Measurements from ENCODE around the gene TMEM63B. TPM values are rescaled to one million over a fixed set of nuclear protein-coding genes. Genes with fewer than 3 reads are reported as not detected.
"Not testable (repeated sequence)": the region's sequence is repeated elsewhere in the genome, so short reads cannot be mapped to it uniquely, and the experiment has no call there.

The TMEM63B gene
- total RNA-seq, 5 donors from 2014 or later (not counting 1 experiment from before 2014, with no cell fraction given), result 16.6 to 21.1 (median 19.3) TPM

DNA sequence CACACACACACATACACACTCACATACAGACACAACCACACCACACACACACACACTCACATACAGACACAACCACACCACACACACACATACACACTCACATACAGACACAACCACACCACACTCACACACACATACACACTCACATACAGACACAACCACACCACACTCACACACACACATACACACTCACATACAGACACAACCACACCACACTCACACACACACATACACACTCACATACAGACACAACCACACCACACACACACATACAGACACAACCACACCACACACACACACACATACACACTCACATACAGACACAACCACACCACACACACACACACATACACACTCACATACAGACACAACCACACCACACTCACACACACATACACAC, 54.4 kb downstream of the TMEM63B start:
- H3K27ac ChIP-seq (ENCODE audit: low read length); H3K36me3 Mint-ChIP-seq; CTCF ChIA-PET; ATAC-seq (replicated peaks in 1 of 4); H3K9me3 ChIP-seq; H3K4me3 Mint-ChIP-seq; H3K9me3 Mint-ChIP-seq; POLR2A ChIA-PET; H3K4me3 ChIP-seq (ENCODE audit: control insufficient read depth in 1 of 2, extremely low read depth in 1 of 2, low read length in 1 of 2); H3K27ac Mint-ChIP-seq; DNase-seq; H3K36me3 ChIP-seq (ENCODE audit: control insufficient read depth in 2 of 2, extremely low read depth in 1 of 2, insufficient read depth in 1 of 2, low read length in 1 of 2); H3K27me3 Mint-ChIP-seq: not testable (repeated sequence)
- Histone ChIP-seq H3K27me3 (replicated peaks in 1 of 2; ENCODE audit: control insufficient read depth in 2 of 2, extremely low read depth in 1 of 2, insufficient read depth in 2 of 2, low read length in 1 of 2) (peaks cover 0 to 19% of the 10 kb centered on the region in 2 experiments), H3K4me1 (ENCODE audit: control insufficient read depth in 1 of 2, extremely low read depth in 1 of 2, insufficient read depth in 2 of 2, low read length in 2 of 2) (peaks cover 5 to 14% of the 10 kb centered on the region in 2 experiments)
- H3K4me1 Mint-ChIP-seq, result peaks cover 12 to 23% (median 16%) of the 10 kb centered on the region in 3 donors

DNA sequence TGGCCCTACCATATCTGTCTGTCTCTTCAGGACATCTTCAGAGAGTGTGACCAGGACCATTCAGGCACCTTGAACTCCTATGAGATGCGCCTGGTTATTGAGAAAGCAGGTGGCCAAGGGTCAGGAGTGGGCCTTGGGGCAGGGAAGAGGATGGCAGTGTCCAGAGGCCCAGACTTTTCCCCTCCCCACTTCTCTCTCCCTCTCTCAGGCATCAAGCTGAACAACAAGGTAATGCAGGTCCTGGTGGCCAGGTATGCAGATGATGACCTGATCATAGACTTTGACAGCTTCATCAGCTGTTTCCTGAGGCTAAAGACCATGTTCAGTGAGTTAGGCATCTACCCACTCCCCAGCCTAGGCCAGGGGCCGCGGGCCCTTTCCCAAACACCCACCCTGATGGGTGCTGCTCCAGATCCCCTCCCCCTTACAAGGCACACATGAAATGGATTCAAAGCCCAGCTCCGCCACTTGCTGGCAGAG, 55.6 kb downstream of the TMEM63B start:
- POLR2A ChIA-PET, result no interaction called here
- no peak overlapping the region for H3K4me3 Mint-ChIP-seq
- 80% methylated on average over 2 of the region's 4 CpGs for WGBS (ENCODE audit: insufficient coverage)
- Histone ChIP-seq H3K36me3 (ENCODE audit: control insufficient read depth in 2 of 2, extremely low read depth in 1 of 2, insufficient read depth in 1 of 2, low read length in 1 of 2) (no peaks in the 10 kb centered on the region), H3K4me1 (ENCODE audit: control insufficient read depth in 1 of 2, extremely low read depth in 1 of 2, insufficient read depth in 2 of 2, low read length in 2 of 2) (peaks cover 5 to 10% of the 10 kb centered on the region in 2 experiments), H3K9me3 (no peaks in the 10 kb centered on the region), H3K27ac (ENCODE audit: low read length) (no peak overlapping the region), H3K4me3 (ENCODE audit: control insufficient read depth in 1 of 2, extremely low read depth in 1 of 2, low read length in 1 of 2) (no peak overlapping the region), H3K27me3 (replicated peaks in 1 of 2; ENCODE audit: control insufficient read depth in 2 of 2, extremely low read depth in 1 of 2, insufficient read depth in 2 of 2, low read length in 1 of 2) (peaks cover 0 to 18% of the 10 kb centered on the region in 2 experiments)
- H3K4me1 Mint-ChIP-seq, result peaks cover 7 to 16% (median 9%) of the 10 kb centered on the region in 3 donors
- peaks cover 0 to 9% of the 10 kb centered on the region in 2 donors for H3K27me3 Mint-ChIP-seq
- no peak for ATAC-seq (replicated peaks in 1 of 4)
- H3K9me3 Mint-ChIP-seq, result no peaks in the 10 kb centered on the region
- H3K27ac Mint-ChIP-seq, result no peak overlapping the region
- no peaks in the 10 kb centered on the region for H3K36me3 Mint-ChIP-seq
- DNase-seq, result no peak
- CTCF ChIA-PET, result no interaction called here

DNA sequence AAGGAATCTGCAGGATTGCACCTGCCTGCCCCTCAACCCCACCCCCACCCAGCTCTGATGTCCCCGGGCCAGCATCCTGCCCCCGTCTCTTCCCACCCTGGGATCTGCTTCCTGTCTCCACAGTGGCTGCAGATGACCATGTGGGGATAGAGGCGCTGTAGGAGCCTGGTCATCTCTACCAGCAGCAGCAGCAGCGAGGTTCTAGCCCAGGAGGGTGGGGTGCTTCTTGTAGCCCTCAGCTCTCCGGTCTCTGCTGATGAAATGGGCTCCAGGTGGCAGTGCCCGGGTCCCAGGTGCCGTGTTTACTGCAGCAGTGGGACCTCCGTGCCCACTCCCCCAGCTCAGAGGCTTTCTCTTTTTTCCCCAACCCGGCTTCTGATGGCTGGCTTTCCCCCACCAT, 56.4 kb downstream of the TMEM63B start:
- H3K4me3 Mint-ChIP-seq, result no peak overlapping the region
- H3K4me1 Mint-ChIP-seq, result peaks cover 7 to 16% (median 9%) of the 10 kb centered on the region in 3 donors
- 80% methylated on average over 4 of the region's 9 CpGs for WGBS (ENCODE audit: insufficient coverage)
- no peak for DNase-seq
- CTCF ChIA-PET, result no interaction called here
- H3K27ac Mint-ChIP-seq, result no peak overlapping the region
- Histone ChIP-seq H3K27me3 (replicated peaks in 1 of 2; ENCODE audit: control insufficient read depth in 2 of 2, extremely low read depth in 1 of 2, insufficient read depth in 2 of 2, low read length in 1 of 2) (peaks cover 0 to 18% of the 10 kb centered on the region in 2 experiments), H3K9me3 (no peaks in the 10 kb centered on the region), H3K27ac (ENCODE audit: low read length) (no peak overlapping the region), H3K4me3 (ENCODE audit: control insufficient read depth in 1 of 2, extremely low read depth in 1 of 2, low read length in 1 of 2) (no peak overlapping the region), H3K4me1 (ENCODE audit: control insufficient read depth in 1 of 2, extremely low read depth in 1 of 2, insufficient read depth in 2 of 2, low read length in 2 of 2) (peaks cover 5 to 10% of the 10 kb centered on the region in 2 experiments), H3K36me3 (ENCODE audit: control insufficient read depth in 2 of 2, extremely low read depth in 1 of 2, insufficient read depth in 1 of 2, low read length in 1 of 2) (no peaks in the 10 kb centered on the region)
- no peaks in the 10 kb centered on the region for H3K9me3 Mint-ChIP-seq
- peaks cover 0 to 9% of the 10 kb centered on the region in 2 donors for H3K27me3 Mint-ChIP-seq
- ATAC-seq (replicated peaks in 1 of 4), result no peak
- POLR2A ChIA-PET, result no interaction called here
- no peaks in the 10 kb centered on the region for H3K36me3 Mint-ChIP-seq

DNA sequence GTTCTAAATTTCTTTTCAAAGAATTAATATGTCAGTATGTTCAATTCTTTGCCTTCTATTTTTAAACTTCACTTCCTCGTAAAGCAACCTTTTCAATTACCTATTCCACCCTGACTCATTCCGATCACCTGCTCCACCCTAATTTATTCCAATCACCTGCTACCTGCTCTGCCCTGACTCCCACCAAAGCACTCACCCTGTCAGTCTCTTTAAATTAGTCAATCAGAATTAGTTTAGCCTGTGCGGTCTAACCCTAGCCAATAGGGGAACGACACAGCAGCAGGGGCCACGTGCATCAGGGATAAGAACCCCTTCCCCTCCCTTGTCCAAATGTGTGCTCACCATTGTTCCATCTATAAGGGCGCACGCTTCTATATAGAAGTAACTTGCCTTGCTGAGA, 58.0 kb downstream of the TMEM63B start:
- not testable (repeated sequence) for H3K9me3 Mint-ChIP-seq; H3K27ac ChIP-seq (ENCODE audit: low read length); H3K4me3 ChIP-seq (ENCODE audit: control insufficient read depth in 1 of 2, extremely low read depth in 1 of 2, low read length in 1 of 2); H3K36me3 ChIP-seq (ENCODE audit: control insufficient read depth in 2 of 2, extremely low read depth in 1 of 2, insufficient read depth in 1 of 2, low read length in 1 of 2); H3K9me3 ChIP-seq; ATAC-seq (replicated peaks in 1 of 4); H3K36me3 Mint-ChIP-seq; H3K27me3 Mint-ChIP-seq; H3K4me1 ChIP-seq (ENCODE audit: control insufficient read depth in 1 of 2, extremely low read depth in 1 of 2, insufficient read depth in 2 of 2, low read length in 2 of 2); DNase-seq; H3K4me3 Mint-ChIP-seq
- ChIA-PET POLR2A (interaction anchor here in 1 of 2 donors (0.6 kb wide), 1 partner anchor 13 kb away, joined by 3 read pairs; no protein-coding TSS in a partner anchor), CTCF (interaction anchor here in 1 of 2 donors (0.6 kb wide), 1 partner anchor 132 kb away, joined by 3 read pairs; no protein-coding TSS in a partner anchor)
- H3K4me1 Mint-ChIP-seq, result peaks cover 7 to 16% (median 9%) of the 10 kb centered on the region in 3 donors
- peak overlapping the region in 1 of 2 donors; percentile 34 for H3K27ac Mint-ChIP-seq
- no CpG with 5 or more reads among the region's 7 CpGs for WGBS (ENCODE audit: insufficient coverage)
- H3K27me3 ChIP-seq (replicated peaks in 1 of 2; ENCODE audit: control insufficient read depth in 2 of 2, extremely low read depth in 1 of 2, insufficient read depth in 2 of 2, low read length in 1 of 2), result peaks cover 0 to 18% of the 10 kb centered on the region in 2 experiments

GRCh38 chr6:44185953-44186634, 58.7 kb downstream of the TMEM63B start:
- peaks cover 0 to 18% of the 10 kb centered on the region in 2 experiments for H3K27me3 ChIP-seq (replicated peaks in 1 of 2; ENCODE audit: control insufficient read depth in 2 of 2, extremely low read depth in 1 of 2, insufficient read depth in 2 of 2, low read length in 1 of 2)
- no peaks in the 10 kb centered on the region for H3K9me3 Mint-ChIP-seq
- WGBS (ENCODE audit: insufficient coverage), result 12% methylated on average over 4 of the region's 9 CpGs
- peaks cover 7 to 16% (median 9%) of the 10 kb centered on the region in 3 donors for H3K4me1 Mint-ChIP-seq
- ATAC-seq (replicated peaks in 1 of 4) (peak; percentile 65 to 81 (median 74)), DNase-seq (peak in 4 of 35 experiments; percentile 3 to 22 (median 3))
- peak overlapping the region in 1 of 2 donors; percentile 64 for H3K27ac Mint-ChIP-seq
- peak overlapping the region in 1 of 3 donors; percentile 62 for H3K4me3 Mint-ChIP-seq
- ChIA-PET POLR2A (interaction anchor here in 1 of 2 donors (0.6 kb wide), 1 partner anchor 13 kb away, joined by 3 read pairs; no protein-coding TSS in a partner anchor), CTCF (no interaction called here)
- no peak overlapping the region for H3K4me3 ChIP-seq (ENCODE audit: control insufficient read depth in 1 of 2, extremely low read depth in 1 of 2, low read length in 1 of 2)
- no peak overlapping the region for H3K27ac ChIP-seq (ENCODE audit: low read length)
- H3K9me3 ChIP-seq, result no peaks in the 10 kb centered on the region
- H3K36me3 Mint-ChIP-seq, result no peaks in the 10 kb centered on the region
- no peaks in the 10 kb centered on the region for H3K36me3 ChIP-seq (ENCODE audit: control insufficient read depth in 2 of 2, extremely low read depth in 1 of 2, insufficient read depth in 1 of 2, low read length in 1 of 2)
- H3K4me1 ChIP-seq (ENCODE audit: control insufficient read depth in 1 of 2, extremely low read depth in 1 of 2, insufficient read depth in 2 of 2, low read length in 2 of 2), result peaks cover 5 to 10% of the 10 kb centered on the region in 2 experiments
- peaks cover 0 to 9% of the 10 kb centered on the region in 2 donors for H3K27me3 Mint-ChIP-seq

- peak overlapping the region in 1 of 3 donors; percentile 62 for H3K4me3 Mint-ChIP-seq
- Histone ChIP-seq H3K4me1 (ENCODE audit: control insufficient read depth in 1 of 2, extremely low read depth in 1 of 2, insufficient read depth in 2 of 2, low read length in 2 of 2) (peaks cover 5 to 10% of the 10 kb centered on the region in 2 experiments), H3K36me3 (ENCODE audit: control insufficient read depth in 2 of 2, extremely low read depth in 1 of 2, insufficient read depth in 1 of 2, low read length in 1 of 2) (no peaks in the 10 kb centered on the region), H3K9me3 (no peaks in the 10 kb centered on the region), H3K27me3 (replicated peaks in 1 of 2; ENCODE audit: control insufficient read depth in 2 of 2, extremely low read depth in 1 of 2, insufficient read depth in 2 of 2, low read length in 1 of 2) (peaks cover 0 to 23% of the 10 kb centered on the region in 2 experiments), H3K4me3 (ENCODE audit: control insufficient read depth in 1 of 2, extremely low read depth in 1 of 2, low read length in 1 of 2) (no peak overlapping the region), H3K27ac (ENCODE audit: low read length) (no peak overlapping the region)
- no peaks in the 10 kb centered on the region for H3K9me3 Mint-ChIP-seq
- H3K27me3 Mint-ChIP-seq, result peaks cover 0 to 9% of the 10 kb centered on the region in 2 donors
- ATAC-seq (replicated peaks in 1 of 4) (no peak), DNase-seq (no peak)
- no peak overlapping the region for H3K27ac Mint-ChIP-seq
- H3K4me1 Mint-ChIP-seq, result peaks cover 7 to 16% (median 9%) of the 10 kb centered on the region in 3 donors
- H3K36me3 Mint-ChIP-seq, result no peaks in the 10 kb centered on the region
- ChIA-PET POLR2A (interaction anchor here in 1 of 2 donors (0.6 kb wide), 1 partner anchor 43 kb away, joined by 4 read pairs; no protein-coding TSS in a partner anchor), CTCF (no interaction called here)
- WGBS (ENCODE audit: insufficient coverage), result 92% methylated on average over 4 of the region's 7 CpGs
These were observed 59.3 kb downstream of the TMEM63B start for GRCh38 chr6:44186635-44187025.
